Activated CD8-positive, alpha-beta memory T cell treated with anti-CD3 and anti-CD28 coated beads, Interleukin-2, amount 50 U/mL, for 4 hours (primary cell): Measurements from ENCODE around the gene KRT85.
"Not testable (repeated sequence)": the region's sequence is repeated elsewhere in the genome, so short reads cannot be mapped to it uniquely, and the experiment has no call there.

Source experiments
- DNase-seq: peaks from one replicate; pipeline ENCODE4 v3.0.0-alpha.2; 2020

The KRT85 gene

GRCh38 chr12:52321418-52321817 lies 45.9 kb downstream of the KRT85 start:
- no peak for DNase-seq

GRCh38 chr12:52320784-52321400 lies 46.4 kb downstream of the KRT85 start, which contains the start of gene KRT83:
Gene KRT83, minus strand, starts transcription at chr12:52321398. Its CDS starts 63 bp downstream, at chr12:52321335.
- no peak for DNase-seq

GRCh38 chr12:52319097-52319496 lies 48.2 kb downstream of the KRT85 start:
- DNase-seq: no peak

- DNase-seq: no peak
Observed at GRCh38 chr12:52318241-52318990, 48.9 kb downstream of the KRT85 start.

GRCh38 chr12:52317468-52318052 lies 49.7 kb downstream of the KRT85 start:
- DNase-seq: no peak

- no peak for DNase-seq
Observed at GRCh38 chr12:52316701-52317100, 50.6 kb downstream of the KRT85 start.

- DNase-seq: no peak
Observed at GRCh38 chr12:52316290-52316689, 51.0 kb downstream of the KRT85 start.

- not testable (repeated sequence) for DNase-seq
Observed at GRCh38 chr12:52315721-52316120, 51.6 kb downstream of the KRT85 start.

GRCh38 chr12:52314511-52314910 lies 52.8 kb downstream of the KRT85 start:
- no peak for DNase-seq

- no peak for DNase-seq
Observed at GRCh38 chr12:52313926-52314325, 53.4 kb downstream of the KRT85 start.

GRCh38 chr12:52313461-52313860 lies 53.8 kb downstream of the KRT85 start:
- DNase-seq: no peak

GRCh38 chr12:52312086-52312485 lies 55.2 kb downstream of the KRT85 start:
- no peak for DNase-seq

GRCh38 chr12:52311285-52311648 lies 56.0 kb downstream of the KRT85 start:
- DNase-seq: no peak

- DNase-seq: no peak
Observed at GRCh38 chr12:52310622-52311284, 56.5 kb downstream of the KRT85 start.
